Naive thymus-derived CD4-positive, alpha-beta T cell (primary cell): ENCODE data around the gene LRP1. TPM values are rescaled to one million over a fixed set of nuclear protein-coding genes. Genes with fewer than 3 reads are reported as not detected.

Source experiments
- ATAC-seq: fragments of 150-1000 bp; cut with Tn5 transposase; 2 replicates; pipeline ENCODE4 v1.10.0; 2021; ENCODE audit warnings: mild to moderate bottlenecking, moderate library complexity
- CTCF ChIA-PET: fragments of 350-600 bp; sonication (Branson Sonifier 250); formaldehyde crosslinking; loops from one replicate; lab custom pipeline; 2021; ENCODE audit warnings: antibody characterized with exemption; lab: Charles Lee
- POLR2A ChIA-PET: fragments of 350-600 bp; sonication (Branson Sonifier 250); formaldehyde crosslinking; loops from one replicate; lab custom pipeline; 2021; ENCODE audit warnings: antibody characterized with exemption, inconsistent platforms; lab: Charles Lee
- DNase-seq, 9 donors: peaks; one replicate each; pipeline versions ENCODE4 v3.0.0 to v3.0.0-alpha.2; 2020 to 2022; ENCODE audit warnings: mixed read lengths in 1 of 9
- H3K27ac ChIP-seq: one replicate; pipeline ENCODE4 v1.7.0; 2013; ENCODE audit warnings: mild to moderate bottlenecking, low read depth, low read length, moderate library complexity
- H3K27me3 ChIP-seq, 2 donors: one replicate each; pipeline ENCODE4 v1.7.0; 2013; ENCODE audit warnings: low read length in 2 of 2, mild to moderate bottlenecking in 2 of 2, moderate library complexity in 2 of 2; ENCODE audit not compliant: control insufficient read depth in 2 of 2, insufficient read depth in 2 of 2
- H3K36me3 ChIP-seq, 3 experiments: 1 replicate in 2 of 3; 2 replicates in 1 of 3; pipeline ENCODE4 v1.7.0; 2013; ENCODE audit warnings: low read length in 3 of 3, mild to moderate bottlenecking in 3 of 3, moderate library complexity in 1 of 3; ENCODE audit not compliant: insufficient read depth in 3 of 3, control insufficient read depth in 2 of 3
- H3K4me1 ChIP-seq, 2 donors: one replicate each; pipeline ENCODE4 v1.7.0; 2013; ENCODE audit warnings: low read length in 2 of 2, mild to moderate bottlenecking in 2 of 2, moderate library complexity in 1 of 2; ENCODE audit not compliant: control insufficient read depth in 2 of 2, insufficient read depth in 2 of 2
- H3K4me3 ChIP-seq: 2 replicates; pipeline ENCODE4 v1.7.0; 2013; ENCODE audit warnings: mild to moderate bottlenecking, low read length
- H3K9me3 ChIP-seq, 3 experiments: 1 replicate in 2 of 3; 2 replicates in 1 of 3; pipeline ENCODE4 v1.7.0; 2013; ENCODE audit warnings: low read length in 3 of 3; ENCODE audit not compliant: control insufficient read depth in 2 of 3
- H3K27ac Mint-ChIP-seq, 9 donors: one replicate each; pipeline ENCODE4 v1.8.0; 2020 to 2022; ENCODE audit warnings: mixed read lengths in 9 of 9, mild to moderate bottlenecking in 8 of 9, moderate library complexity in 5 of 9, inconsistent platforms in 2 of 9
- H3K27me3 Mint-ChIP-seq, 5 donors: one replicate each; pipeline ENCODE4 v1.8.0; 2021 to 2022; ENCODE audit warnings: mixed read lengths in 5 of 5, mild to moderate bottlenecking in 1 of 5
- H3K36me3 Mint-ChIP-seq, 5 donors: one replicate each; pipeline ENCODE4 v1.8.0; 2020 to 2022; ENCODE audit warnings: mixed read lengths in 5 of 5, mild to moderate bottlenecking in 3 of 5, inconsistent platforms in 1 of 5
- H3K4me1 Mint-ChIP-seq, 7 donors: one replicate each; pipeline ENCODE4 v1.8.0; 2020 to 2022; ENCODE audit warnings: mixed read lengths in 7 of 7, mild to moderate bottlenecking in 3 of 7, inconsistent platforms in 1 of 7
- H3K4me3 Mint-ChIP-seq, 10 donors: one replicate each; pipeline ENCODE4 v1.8.0; 2020 to 2022; ENCODE audit warnings: mild to moderate bottlenecking in 10 of 10, mixed read lengths in 10 of 10, moderate library complexity in 6 of 10, inconsistent platforms in 2 of 10
- H3K9me3 Mint-ChIP-seq, 11 donors: one replicate each; pipeline ENCODE4 v1.8.0; 2020 to 2022; ENCODE audit warnings: mixed read lengths in 11 of 11, mild to moderate bottlenecking in 4 of 11, inconsistent platforms in 1 of 11, moderate library complexity in 1 of 11
- intact Hi-C, 2 donors: fragments of 100-400 bp; cut with micrococcal nuclease; formaldehyde crosslinking; loops; one replicate each; pipeline ENCODE4 v1.15.1; 2023
- polyA plus RNA-seq, 2 donors: library from polyadenylated mRNA; unstranded; fragments of 300-500 nt; fragmentation: Illumina TruSeq; gene quantifications; one replicate each; pipeline ENCODE4 v1.2.3, GENCODE V29; 2021
- total RNA-seq, 6 experiments: library from RNA in 5 of 6; stranded (reverse) in 5 of 6; gene quantifications; 1 replicate in 5 of 6; 2 replicates in 1 of 6; pipeline ENCODE4 v1.2.3 and lab custom pipeline; 2021 to 2026

LRP1 gene
- total and polyA plus RNA-seq, 7 experiments from 2014 or later: 0.58 to 119 (median 10.5) TPM

DNA sequence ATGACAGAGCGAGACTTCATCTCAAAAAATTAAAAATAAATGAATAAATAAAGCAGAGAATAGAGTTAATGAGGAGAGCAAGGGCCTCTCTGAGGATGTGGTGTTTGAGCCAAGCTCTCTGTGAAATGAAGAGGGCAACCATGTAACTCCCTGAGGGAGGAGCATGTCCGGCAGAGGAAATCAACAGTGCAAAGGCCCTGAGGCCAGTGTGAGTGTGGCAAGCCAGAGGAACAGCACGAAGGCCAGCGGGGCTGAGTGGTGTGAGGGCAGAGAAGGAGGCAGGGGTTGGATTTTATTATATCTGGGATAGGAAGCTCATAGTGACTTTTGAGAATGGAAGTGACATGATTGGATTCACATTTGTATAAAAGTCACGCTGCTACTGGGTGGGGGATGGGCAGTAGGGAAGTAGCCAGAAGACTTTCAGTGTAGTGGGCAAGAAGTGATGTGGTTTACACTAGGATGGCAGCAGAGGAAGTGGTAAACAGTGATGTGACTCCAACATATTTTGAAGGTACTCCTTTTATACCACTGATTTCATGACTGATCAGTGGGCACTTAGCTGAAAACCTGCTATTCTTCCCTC lies 29.4 kb downstream of the LRP1 start:
- H3K36me3 Mint-ChIP-seq: peaks cover 0 to 36% (median 15%) of the 10 kb centered on the region in 5 donors
- H3K4me3 Mint-ChIP-seq: peak overlapping the region in 1 of 10 donors; percentile 35
- POLR2A ChIA-PET: no interaction called here
- Histone ChIP-seq H3K27ac (no peak overlapping the region), H3K9me3 (no peaks in the 10 kb centered on the region), H3K27me3 (no peaks in the 10 kb centered on the region), H3K4me3 (no peak overlapping the region), H3K36me3 (peaks cover 0 to 6% (median 0%) of the 10 kb centered on the region in 3 experiments), H3K4me1 (no peaks in the 10 kb centered on the region)
- peak overlapping the region in 1 of 9 donors; percentile 5 for H3K27ac Mint-ChIP-seq
- intact Hi-C loops: no loop called here
- no peaks in the 10 kb centered on the region for H3K27me3 Mint-ChIP-seq
- no peaks in the 10 kb centered on the region for H3K9me3 Mint-ChIP-seq
- ATAC-seq: peak; percentile 75
- H3K4me1 Mint-ChIP-seq: peaks cover 0 to 24% (median 5%) of the 10 kb centered on the region in 7 donors
- CTCF ChIA-PET: interaction anchor here (0.6 kb wide), 1 partner anchor 46 kb away, joined by 3 read pairs; no protein-coding TSS in a partner anchor
- DNase-seq: no peak

DNA sequence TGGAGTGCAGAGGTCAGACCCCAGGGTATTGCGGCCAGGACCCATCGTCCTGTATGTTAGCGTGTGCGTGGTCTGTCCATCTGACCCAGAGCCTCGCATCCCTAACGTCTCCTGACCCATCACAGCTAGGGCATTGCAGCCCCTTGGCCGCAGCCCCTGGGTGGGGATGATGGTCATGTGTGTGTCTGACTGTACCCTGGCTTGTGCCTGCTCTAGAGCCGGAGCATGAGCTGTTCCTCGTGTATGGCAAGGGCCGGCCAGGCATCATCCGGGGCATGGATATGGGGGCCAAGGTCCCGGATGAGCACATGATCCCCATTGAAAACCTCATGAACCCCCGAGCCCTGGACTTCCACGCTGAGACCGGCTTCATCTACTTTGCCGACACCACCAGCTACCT lies 29.9 kb downstream of the LRP1 start:
- peaks cover 0 to 36% (median 15%) of the 10 kb centered on the region in 5 donors for H3K36me3 Mint-ChIP-seq
- H3K27ac ChIP-seq: no peak overlapping the region
- H3K36me3 ChIP-seq: peaks cover 0 to 6% (median 0%) of the 10 kb centered on the region in 3 experiments
- H3K27ac Mint-ChIP-seq: no peak overlapping the region
- ChIA-PET POLR2A (no interaction called here), CTCF (no interaction called here)
- no peaks in the 10 kb centered on the region for H3K27me3 Mint-ChIP-seq
- no peaks in the 10 kb centered on the region for H3K9me3 Mint-ChIP-seq
- no peak overlapping the region for H3K4me3 ChIP-seq
- intact Hi-C loops: no loop called here
- DNase-seq (no peak), ATAC-seq (no peak)
- H3K4me1 Mint-ChIP-seq: peaks cover 0 to 23% (median 5%) of the 10 kb centered on the region in 7 donors
- H3K9me3 ChIP-seq: no peaks in the 10 kb centered on the region
- H3K4me3 Mint-ChIP-seq: no peak overlapping the region
- no peaks in the 10 kb centered on the region for H3K4me1 ChIP-seq
- no peaks in the 10 kb centered on the region for H3K27me3 ChIP-seq

DNA sequence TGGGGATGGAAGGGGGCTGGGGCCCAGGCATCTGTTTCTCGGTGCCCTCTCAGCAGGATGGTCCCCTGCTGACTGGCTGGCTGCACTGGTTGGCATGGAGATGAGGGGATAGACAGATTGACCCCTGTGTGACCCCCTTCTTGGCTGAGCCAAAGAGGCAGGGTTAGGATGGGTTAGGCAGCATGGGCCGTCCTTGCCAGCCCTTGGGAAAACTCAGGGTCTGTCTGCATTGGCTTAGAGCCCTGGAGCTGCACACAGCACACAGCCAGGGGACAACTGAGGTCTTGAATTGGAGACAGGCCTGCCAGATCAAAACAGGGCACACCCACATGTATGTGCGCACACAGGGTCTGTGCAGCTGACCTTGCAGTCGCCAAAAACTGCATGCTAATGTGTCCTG lies 30.4 kb downstream of the LRP1 start:
- Mint-ChIP-seq H3K4me1 (peaks cover 0 to 22% (median 5%) of the 10 kb centered on the region in 7 donors), H3K9me3 (no peaks in the 10 kb centered on the region), H3K4me3 (no peak overlapping the region), H3K27ac (no peak overlapping the region), H3K36me3 (peaks cover 0 to 36% (median 12%) of the 10 kb centered on the region in 5 donors), H3K27me3 (no peaks in the 10 kb centered on the region)
- ChIA-PET CTCF (no interaction called here), POLR2A (no interaction called here)
- ATAC-seq (no peak), DNase-seq (no peak)
- Histone ChIP-seq H3K4me3 (no peak overlapping the region), H3K4me1 (no peaks in the 10 kb centered on the region), H3K36me3 (peaks cover 0 to 6% (median 0%) of the 10 kb centered on the region in 3 experiments), H3K9me3 (no peaks in the 10 kb centered on the region), H3K27ac (no peak overlapping the region), H3K27me3 (no peaks in the 10 kb centered on the region)
- intact Hi-C loops: no loop called here

DNA sequence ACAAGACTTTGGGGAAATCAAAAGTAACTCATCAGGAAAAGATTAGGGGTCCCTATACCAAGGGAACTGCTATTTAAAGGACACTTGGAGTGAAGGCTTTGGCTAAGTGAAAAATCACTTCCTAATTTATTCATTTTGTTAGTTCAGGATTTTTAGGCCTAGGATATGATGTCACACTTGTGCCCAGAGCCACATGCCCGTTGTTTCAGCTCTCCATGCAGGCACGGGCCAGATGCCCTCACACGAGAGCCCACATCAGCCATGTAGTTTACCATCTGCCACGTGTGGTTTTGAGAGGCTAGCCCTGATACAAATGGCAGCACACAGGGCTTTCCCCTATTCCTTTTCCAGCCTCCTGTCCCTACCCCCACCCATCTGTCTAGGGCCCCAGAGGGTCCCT lies 31.0 kb downstream of the LRP1 start:
- Histone ChIP-seq H3K36me3 (peaks cover 0 to 6% (median 0%) of the 10 kb centered on the region in 3 experiments), H3K4me3 (no peak overlapping the region), H3K27me3 (no peaks in the 10 kb centered on the region), H3K9me3 (no peaks in the 10 kb centered on the region), H3K4me1 (no peaks in the 10 kb centered on the region), H3K27ac (no peak overlapping the region)
- ChIA-PET POLR2A (no interaction called here), CTCF (no interaction called here)
- H3K9me3 Mint-ChIP-seq: no peaks in the 10 kb centered on the region
- H3K4me3 Mint-ChIP-seq: no peak overlapping the region
- no peak overlapping the region for H3K27ac Mint-ChIP-seq
- intact Hi-C loops: no loop called here
- H3K4me1 Mint-ChIP-seq: peaks cover 0 to 22% (median 5%) of the 10 kb centered on the region in 7 donors
- H3K36me3 Mint-ChIP-seq: peaks cover 0 to 34% (median 12%) of the 10 kb centered on the region in 5 donors
- no peak for ATAC-seq
- DNase-seq: no peak
- H3K27me3 Mint-ChIP-seq: no peaks in the 10 kb centered on the region

DNA sequence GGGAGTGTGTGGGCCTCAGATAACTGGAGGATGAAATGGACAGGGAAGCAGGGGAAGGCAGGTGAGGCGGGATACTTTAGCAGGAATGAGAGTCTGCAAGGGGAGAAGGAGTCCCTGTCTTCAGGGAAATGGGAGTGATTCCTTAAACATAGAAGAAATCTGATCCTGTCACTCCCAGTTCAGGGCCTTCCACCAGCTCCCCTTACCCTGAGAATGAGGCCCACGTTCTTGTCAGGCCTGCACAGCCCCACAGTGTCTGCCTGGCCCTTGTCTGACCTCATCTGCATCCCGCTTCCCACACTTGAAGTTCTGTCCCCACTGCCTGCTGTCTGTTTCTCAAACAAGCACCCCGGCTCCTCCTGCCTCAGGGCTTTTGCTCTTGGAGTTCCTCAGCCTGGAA lies 31.8 kb downstream of the LRP1 start:
- H3K9me3 Mint-ChIP-seq: no peaks in the 10 kb centered on the region
- no peak for DNase-seq
- intact Hi-C loops: no loop called here
- Histone ChIP-seq H3K9me3 (no peaks in the 10 kb centered on the region), H3K27ac (no peak overlapping the region), H3K4me1 (no peaks in the 10 kb centered on the region), H3K4me3 (no peak overlapping the region), H3K27me3 (no peaks in the 10 kb centered on the region), H3K36me3 (peaks cover 0 to 6% (median 0%) of the 10 kb centered on the region in 3 experiments)
- no peaks in the 10 kb centered on the region for H3K27me3 Mint-ChIP-seq
- H3K27ac Mint-ChIP-seq: no peak overlapping the region
- ChIA-PET CTCF (interaction anchor here (0.7 kb wide), 1 partner anchor 23 kb away, joined by 3 read pairs; no protein-coding TSS in a partner anchor), POLR2A (no interaction called here)
- no peak overlapping the region for H3K4me3 Mint-ChIP-seq
- no peak for ATAC-seq
- peaks cover 0 to 30% (median 15%) of the 10 kb centered on the region in 5 donors for H3K36me3 Mint-ChIP-seq
- H3K4me1 Mint-ChIP-seq: peaks cover 0 to 22% (median 5%) of the 10 kb centered on the region in 7 donors

DNA sequence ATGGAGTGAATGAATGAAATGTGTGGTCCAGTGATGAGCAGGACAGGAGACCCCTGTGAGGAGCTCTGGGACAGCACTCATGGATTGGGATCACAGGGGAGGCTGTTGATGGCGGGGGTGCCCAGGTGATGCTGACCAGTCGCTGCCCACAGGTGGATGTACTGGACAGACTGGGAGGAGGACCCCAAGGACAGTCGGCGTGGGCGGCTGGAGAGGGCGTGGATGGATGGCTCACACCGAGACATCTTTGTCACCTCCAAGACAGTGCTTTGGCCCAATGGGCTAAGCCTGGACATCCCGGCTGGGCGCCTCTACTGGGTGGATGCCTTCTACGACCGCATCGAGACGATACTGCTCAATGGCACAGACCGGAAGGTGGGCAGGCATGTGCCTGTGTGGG lies 32.5 kb downstream of the LRP1 start:
- Mint-ChIP-seq H3K27ac (no peak overlapping the region), H3K4me3 (no peak overlapping the region), H3K36me3 (peaks cover 0 to 26% (median 15%) of the 10 kb centered on the region in 5 donors), H3K27me3 (no peaks in the 10 kb centered on the region), H3K9me3 (no peaks in the 10 kb centered on the region), H3K4me1 (peaks cover 0 to 22% (median 5%) of the 10 kb centered on the region in 7 donors)
- DNase-seq (no peak), ATAC-seq (no peak)
- H3K9me3 ChIP-seq: no peaks in the 10 kb centered on the region
- H3K36me3 ChIP-seq: peaks cover 0 to 6% (median 0%) of the 10 kb centered on the region in 3 experiments
- POLR2A ChIA-PET: no interaction called here
- H3K4me3 ChIP-seq: no peak overlapping the region
- intact Hi-C loops: no loop called here
- H3K4me1 ChIP-seq: no peaks in the 10 kb centered on the region
- H3K27me3 ChIP-seq: no peaks in the 10 kb centered on the region
- H3K27ac ChIP-seq: no peak overlapping the region
- CTCF ChIA-PET: no interaction called here

DNA sequence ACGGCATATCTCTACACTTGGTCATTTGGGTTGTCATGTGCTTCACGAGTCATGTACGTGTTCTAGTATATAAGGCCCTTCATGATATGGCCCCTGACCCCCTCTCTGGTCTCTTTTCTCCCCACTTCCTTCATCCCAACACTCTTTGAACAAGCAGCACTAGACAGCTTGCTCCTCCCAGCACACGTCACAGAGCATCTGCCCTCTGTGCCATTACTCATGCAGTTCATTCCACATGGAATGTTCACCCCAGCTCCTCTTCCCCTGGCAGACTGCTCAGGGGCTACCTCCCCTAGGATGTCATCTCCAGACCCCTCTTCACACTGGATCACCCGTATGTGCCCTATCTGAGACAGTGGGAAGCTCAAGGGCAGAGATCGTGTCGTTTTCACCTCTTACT lies 33.2 kb downstream of the LRP1 start:
- H3K4me1 Mint-ChIP-seq: peaks cover 0 to 22% (median 5%) of the 10 kb centered on the region in 7 donors
- intact Hi-C loops: no loop called here
- no peak overlapping the region for H3K4me3 Mint-ChIP-seq
- H3K27me3 ChIP-seq: no peaks in the 10 kb centered on the region
- peaks cover 0 to 6% (median 0%) of the 10 kb centered on the region in 3 experiments for H3K36me3 ChIP-seq
- no peak overlapping the region for H3K27ac ChIP-seq
- no peaks in the 10 kb centered on the region for H3K4me1 ChIP-seq
- no peaks in the 10 kb centered on the region for H3K9me3 ChIP-seq
- H3K27ac Mint-ChIP-seq: peak overlapping the region in 1 of 9 donors; percentile 0
- ChIA-PET POLR2A (no interaction called here), CTCF (no interaction called here)
- ATAC-seq (no peak), DNase-seq (no peak)
- no peak overlapping the region for H3K4me3 ChIP-seq
- no peaks in the 10 kb centered on the region for H3K9me3 Mint-ChIP-seq
- no peaks in the 10 kb centered on the region for H3K27me3 Mint-ChIP-seq
- H3K36me3 Mint-ChIP-seq: peaks cover 0 to 26% (median 15%) of the 10 kb centered on the region in 5 donors
